DOHH2 (cell line): Measurements from ENCODE around the gene MUC5B.

Source experiments
- H3F3A ChIP-seq: fragments of 200-600 bp; sonication (generic), shearing (Covaris generic); 2 replicates; pipeline ENCODE4 v1.6.0; 2016; ENCODE audit warnings: antibody characterized with exemption, mild to moderate bottlenecking; ENCODE audit not compliant: control insufficient read depth, insufficient read depth
- H3K27ac ChIP-seq: fragments of 200-600 bp; sonication (generic); 2 replicates; pipeline ENCODE4 v1.5.1; 2014; ENCODE audit warnings: low read depth, mild to moderate bottlenecking, low read length, moderate library complexity
- H3K27me3 ChIP-seq: fragments of 200-600 bp; sonication (generic); 2 replicates; pipeline ENCODE4 v1.6.1; 2014; ENCODE audit warnings: mild to moderate bottlenecking, low read length, mixed read lengths; ENCODE audit not compliant: control insufficient read depth
- H3K36me3 ChIP-seq: fragments of 200-600 bp; sonication (generic); 2 replicates; pipeline ENCODE4 v1.6.1; 2014; ENCODE audit warnings: mild to moderate bottlenecking, low read length, moderate library complexity, mixed read lengths; ENCODE audit not compliant: control insufficient read depth
- H3K4me1 ChIP-seq: fragments of 200-600 bp; sonication (generic); 2 replicates; pipeline ENCODE4 v1.6.1; 2014; ENCODE audit warnings: mild to moderate bottlenecking, low read length, mixed read lengths; ENCODE audit not compliant: control insufficient read depth
- H3K4me2 ChIP-seq: fragments of 200-600 bp; sonication (generic); 2 replicates; pipeline ENCODE4 v1.6.0; 2014; ENCODE audit warnings: mild to moderate bottlenecking, low read length, moderate library complexity
- H3K4me3 ChIP-seq: fragments of 200-600 bp; sonication (generic); 2 replicates; pipeline ENCODE4 v1.5.1; 2014; ENCODE audit warnings: mild to moderate bottlenecking, low read length, mixed read lengths
- H3K79me2 ChIP-seq: fragments of 200-600 bp; sonication (generic); 2 replicates; pipeline ENCODE4 v1.6.1; 2014; ENCODE audit warnings: mild to moderate bottlenecking, low read length, mixed read lengths; ENCODE audit not compliant: control insufficient read depth
- H3K9me2 ChIP-seq: fragments of 200-600 bp; sonication (generic); replicated peaks from 2 replicates; pipeline ENCODE4 v1.6.1; 2014; ENCODE audit warnings: mild to moderate bottlenecking, low read length, mixed read lengths; ENCODE audit not compliant: control insufficient read depth
- H3K9me3 ChIP-seq: fragments of 200-600 bp; sonication (generic); 2 replicates; pipeline ENCODE4 v1.6.1; 2014; ENCODE audit warnings: antibody characterized with exemption, low read length, mixed read lengths; ENCODE audit not compliant: control insufficient read depth, insufficient read depth
- H4K20me1 ChIP-seq: fragments of 200-600 bp; sonication (generic); 2 replicates; pipeline ENCODE4 v1.6.0; 2014; ENCODE audit warnings: low read depth, mild to moderate bottlenecking, antibody characterized with exemption, low read length, moderate library complexity; ENCODE audit not compliant: control insufficient read depth, insufficient read depth
- EZH2phosphoT487 ChIP-seq: fragments of 200-600 bp; sonication (generic); IDR thresholded peaks from 2 replicates; pipeline ENCODE4 v1.6.1; 2017; ENCODE audit warnings: borderline replicate concordance, mild to moderate bottlenecking, antibody characterized with exemption, low read length, moderate library complexity, mixed read lengths
- TF ChIP-seq, protein P1 (sequence below): fragments of 200-600 bp; sonication (generic); IDR thresholded peaks from one replicate; pipeline ENCODE4 v1.5.1; 2014; ENCODE audit warnings: antibody characterized with exemption, mild to moderate bottlenecking, low read depth, low read length; ENCODE audit not compliant: poor library complexity, severe bottlenecking

Gene MUC5B

DNA sequence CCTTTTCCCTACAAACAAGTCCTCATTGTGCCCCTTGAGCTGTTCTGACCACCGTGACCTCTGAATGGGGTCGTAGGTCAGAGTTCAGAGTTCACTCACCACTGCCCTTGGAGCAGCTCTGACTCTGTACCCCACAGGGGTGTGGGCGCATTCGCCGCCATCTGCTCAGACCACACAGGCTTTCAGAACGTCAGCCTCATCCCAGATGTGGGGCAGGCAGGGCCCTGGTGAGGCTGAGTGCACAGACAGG lies 14.8 kb upstream of the MUC5B start:
- H3K36me3 ChIP-seq, result no peaks in the 10 kb centered on the region
- H4K20me1 ChIP-seq, result no peaks in the 10 kb centered on the region
- no peaks in the 10 kb centered on the region for H3K4me1 ChIP-seq
- H3K79me2 ChIP-seq, result no peaks in the 10 kb centered on the region
- H3K4me3 ChIP-seq, result no peak overlapping the region
- no peaks in the 10 kb centered on the region for H3K27me3 ChIP-seq
- no peaks in the 10 kb centered on the region for H3F3A ChIP-seq
- no peaks in the 10 kb centered on the region for H3K9me3 ChIP-seq
- TF ChIP-seq, protein P1, sequence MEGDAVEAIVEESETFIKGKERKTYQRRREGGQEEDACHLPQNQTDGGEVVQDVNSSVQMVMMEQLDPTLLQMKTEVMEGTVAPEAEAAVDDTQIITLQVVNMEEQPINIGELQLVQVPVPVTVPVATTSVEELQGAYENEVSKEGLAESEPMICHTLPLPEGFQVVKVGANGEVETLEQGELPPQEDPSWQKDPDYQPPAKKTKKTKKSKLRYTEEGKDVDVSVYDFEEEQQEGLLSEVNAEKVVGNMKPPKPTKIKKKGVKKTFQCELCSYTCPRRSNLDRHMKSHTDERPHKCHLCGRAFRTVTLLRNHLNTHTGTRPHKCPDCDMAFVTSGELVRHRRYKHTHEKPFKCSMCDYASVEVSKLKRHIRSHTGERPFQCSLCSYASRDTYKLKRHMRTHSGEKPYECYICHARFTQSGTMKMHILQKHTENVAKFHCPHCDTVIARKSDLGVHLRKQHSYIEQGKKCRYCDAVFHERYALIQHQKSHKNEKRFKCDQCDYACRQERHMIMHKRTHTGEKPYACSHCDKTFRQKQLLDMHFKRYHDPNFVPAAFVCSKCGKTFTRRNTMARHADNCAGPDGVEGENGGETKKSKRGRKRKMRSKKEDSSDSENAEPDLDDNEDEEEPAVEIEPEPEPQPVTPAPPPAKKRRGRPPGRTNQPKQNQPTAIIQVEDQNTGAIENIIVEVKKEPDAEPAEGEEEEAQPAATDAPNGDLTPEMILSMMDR, result no peak
- TF ChIP-seq EZH2phosphoT487, result no peak
- H3K27ac ChIP-seq, result no peak overlapping the region
- H3K9me2 ChIP-seq, result no peaks in the 10 kb centered on the region
- H3K4me2 ChIP-seq, result no peak overlapping the region

DNA sequence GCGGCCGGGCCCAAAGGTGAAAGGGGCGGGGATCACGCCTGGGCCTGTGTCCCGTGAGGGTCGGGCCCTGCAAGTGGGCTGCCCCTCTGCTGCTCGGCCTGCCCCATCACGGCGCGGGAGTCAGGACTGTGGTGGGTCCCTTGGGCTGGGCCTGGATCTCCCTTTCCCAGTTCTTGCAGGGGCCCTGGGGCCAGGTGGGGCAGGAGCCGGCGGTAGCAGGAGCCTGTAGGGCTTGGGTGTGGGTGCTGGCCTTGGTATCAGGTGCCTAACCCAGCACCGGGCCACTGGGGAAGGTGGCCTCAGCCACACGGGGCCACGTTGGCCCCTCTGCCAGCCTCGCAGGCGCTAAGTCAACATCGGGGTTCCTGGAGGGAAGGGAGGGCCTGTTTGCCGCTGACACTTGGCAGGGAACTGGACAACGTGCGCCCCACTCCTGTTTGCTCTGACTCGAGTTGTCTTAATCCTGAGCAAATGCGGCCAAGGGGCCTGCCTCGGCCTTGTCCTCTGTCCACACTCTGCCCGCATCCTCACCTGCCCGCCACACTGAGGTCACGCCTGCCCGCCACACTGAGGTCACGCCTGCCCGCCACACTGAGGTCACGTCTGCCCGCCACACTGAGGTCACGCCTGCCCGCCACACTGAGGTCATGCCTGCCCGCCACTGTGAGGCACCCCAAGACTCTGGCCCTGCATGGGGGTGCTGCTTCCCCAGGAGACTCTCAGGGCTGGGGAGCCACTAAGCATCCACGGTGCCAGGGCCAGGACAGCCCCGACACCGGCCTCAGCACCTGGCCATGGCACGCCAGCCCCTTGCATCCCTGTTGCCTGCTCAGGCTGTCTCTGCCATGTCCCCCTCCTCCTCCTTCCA lies 14.2 kb upstream of the MUC5B start:
- H3K4me3 ChIP-seq, result no peak overlapping the region
- H3K4me1 ChIP-seq, result no peaks in the 10 kb centered on the region
- no peaks in the 10 kb centered on the region for H3K27me3 ChIP-seq

DNA sequence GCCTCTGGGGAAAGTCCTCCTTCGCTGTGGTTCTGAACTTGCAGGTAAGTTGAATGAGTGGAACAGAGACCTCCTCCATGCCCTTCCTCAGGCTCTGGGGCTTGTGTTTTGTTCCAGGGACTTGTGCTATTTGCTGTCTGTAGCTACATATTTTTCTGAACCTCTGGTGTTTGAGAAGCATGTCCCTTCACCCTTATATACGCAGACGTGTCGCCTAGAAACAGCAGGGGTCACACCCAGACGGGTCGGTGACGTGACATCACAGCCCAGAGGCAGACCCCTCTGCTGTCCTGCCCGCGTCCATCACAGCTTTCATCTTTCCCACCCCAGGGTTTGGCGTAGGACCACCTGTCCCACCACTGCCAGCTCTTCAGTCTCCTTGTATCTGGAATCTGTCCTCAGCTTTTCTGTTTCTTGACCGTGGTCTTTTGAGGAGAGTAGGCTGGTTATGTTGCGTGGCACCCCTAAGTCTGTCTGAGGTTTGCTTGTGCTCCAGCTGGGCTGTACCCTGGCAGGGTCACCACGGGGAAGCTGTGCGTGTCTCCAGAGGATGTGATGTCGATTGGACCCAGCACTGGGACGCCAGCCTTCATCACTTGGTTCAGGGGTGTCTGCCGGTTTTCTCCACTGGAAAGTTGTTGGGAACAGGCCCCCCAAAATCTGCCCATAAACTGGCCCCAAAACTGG lies 13.4 kb upstream of the MUC5B start:
- no peaks in the 10 kb centered on the region for H3K4me1 ChIP-seq
- H4K20me1 ChIP-seq, result no peaks in the 10 kb centered on the region
- no peaks in the 10 kb centered on the region for H3K27me3 ChIP-seq
- no peaks in the 10 kb centered on the region for H3F3A ChIP-seq
- no peaks in the 10 kb centered on the region for H3K9me3 ChIP-seq
- no peaks in the 10 kb centered on the region for H3K79me2 ChIP-seq
- H3K36me3 ChIP-seq, result no peaks in the 10 kb centered on the region
- H3K4me3 ChIP-seq, result no peak overlapping the region
- no peak overlapping the region for H3K4me2 ChIP-seq
- no peaks in the 10 kb centered on the region for H3K9me2 ChIP-seq
- H3K27ac ChIP-seq, result no peak overlapping the region
- TF ChIP-seq EZH2phosphoT487, result no peak
- TF ChIP-seq, protein P1, result no peak

More for the DNA sequence above, 14.2 kb upstream of the MUC5B start:
- H3F3A ChIP-seq, result no peaks in the 10 kb centered on the region
- no peaks in the 10 kb centered on the region for H3K9me2 ChIP-seq
- no peaks in the 10 kb centered on the region for H3K79me2 ChIP-seq
- H3K27ac ChIP-seq, result no peak overlapping the region
- no peaks in the 10 kb centered on the region for H4K20me1 ChIP-seq
- TF ChIP-seq EZH2phosphoT487, result no peak
- TF ChIP-seq, protein P1, result no peak
- no peaks in the 10 kb centered on the region for H3K36me3 ChIP-seq
- no peaks in the 10 kb centered on the region for H3K9me3 ChIP-seq
- no peak overlapping the region for H3K4me2 ChIP-seq
